ENCODE results near the gene BCL2L13. TPM values are rescaled to one million over a fixed set of nuclear protein-coding genes. Genes with fewer than 3 reads are reported as not detected.

BCL2L13 gene
- polyA plus RNA-seq, 1 donor from 2014 or later, result 20.8 TPM

DNA sequence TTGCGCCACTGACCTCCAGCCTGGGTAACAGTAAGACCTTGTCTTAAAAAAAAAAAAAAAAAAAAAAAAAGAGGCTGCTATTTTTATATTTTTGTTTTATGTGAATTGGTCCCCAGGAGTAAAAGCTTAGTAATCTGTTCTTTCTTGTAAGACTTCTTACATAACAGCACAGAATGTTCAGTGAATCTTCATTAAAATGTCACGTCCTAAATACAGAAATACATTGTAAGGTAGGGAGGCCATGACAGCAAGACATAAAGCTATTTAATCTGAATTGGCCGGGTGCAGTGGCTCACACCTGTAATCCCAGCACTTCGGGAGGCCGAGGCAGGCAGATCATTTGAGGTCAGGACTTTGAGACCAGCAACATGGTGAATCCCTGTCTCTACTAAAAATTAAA, 71.5 kb downstream of the BCL2L13 start:
- Histone ChIP-seq H3K79me2 (replicated peaks; ENCODE audit: insufficient read depth, low read length) (no peaks in the 10 kb centered on the region), H3K27me3 (ENCODE audit: insufficient read depth, low read depth, low read length) (no peaks in the 10 kb centered on the region), H3K9me3 (ENCODE audit: low read length) (no peaks in the 10 kb centered on the region), H3K9me2 (ENCODE audit: insufficient read depth, low read length) (no peaks in the 10 kb centered on the region), H2AFZ (ENCODE audit: low read depth, low read length) (no peak overlapping the region), H3K36me3 (ENCODE audit: insufficient read depth, low read length) (no peaks in the 10 kb centered on the region), H3K4me2 (ENCODE audit: low read length) (no peak overlapping the region), H3F3A (ENCODE audit: insufficient read depth, low read length, poor library complexity, severe bottlenecking) (no peaks in the 10 kb centered on the region), H3K27ac (ENCODE audit: low read length) (no peak overlapping the region), H3K9ac (ENCODE audit: low read length) (no peak overlapping the region), H4K20me1 (ENCODE audit: insufficient read depth) (no peaks in the 10 kb centered on the region), H3K4me3 (ENCODE audit: low read length) (no peak overlapping the region)
- TF ChIP-seq EZH2 (IDR thresholded peaks at IDR 0.05; ENCODE audit: borderline replicate concordance, insufficient read depth, low read length, poor library complexity, severe bottlenecking) (no peak), EP300 (conservative IDR thresholded peaks at IDR 0.05; ENCODE audit: poor library complexity, severe bottlenecking) (no peak), TAF1 (IDR thresholded peaks at IDR 0.05; ENCODE audit: low read depth) (no peak), POLR2AphosphoS5 (IDR thresholded peaks at IDR 0.05) (no peak), MXI1 (conservative IDR thresholded peaks at IDR 0.05; ENCODE audit: poor library complexity, severe bottlenecking) (no peak), SMC3 (conservative IDR thresholded peaks at IDR 0.05; ENCODE audit: poor library complexity) (no peak), RAD21 (conservative IDR thresholded peaks at IDR 0.05) (no peak)
- TF ChIP-seq, protein P1, sequence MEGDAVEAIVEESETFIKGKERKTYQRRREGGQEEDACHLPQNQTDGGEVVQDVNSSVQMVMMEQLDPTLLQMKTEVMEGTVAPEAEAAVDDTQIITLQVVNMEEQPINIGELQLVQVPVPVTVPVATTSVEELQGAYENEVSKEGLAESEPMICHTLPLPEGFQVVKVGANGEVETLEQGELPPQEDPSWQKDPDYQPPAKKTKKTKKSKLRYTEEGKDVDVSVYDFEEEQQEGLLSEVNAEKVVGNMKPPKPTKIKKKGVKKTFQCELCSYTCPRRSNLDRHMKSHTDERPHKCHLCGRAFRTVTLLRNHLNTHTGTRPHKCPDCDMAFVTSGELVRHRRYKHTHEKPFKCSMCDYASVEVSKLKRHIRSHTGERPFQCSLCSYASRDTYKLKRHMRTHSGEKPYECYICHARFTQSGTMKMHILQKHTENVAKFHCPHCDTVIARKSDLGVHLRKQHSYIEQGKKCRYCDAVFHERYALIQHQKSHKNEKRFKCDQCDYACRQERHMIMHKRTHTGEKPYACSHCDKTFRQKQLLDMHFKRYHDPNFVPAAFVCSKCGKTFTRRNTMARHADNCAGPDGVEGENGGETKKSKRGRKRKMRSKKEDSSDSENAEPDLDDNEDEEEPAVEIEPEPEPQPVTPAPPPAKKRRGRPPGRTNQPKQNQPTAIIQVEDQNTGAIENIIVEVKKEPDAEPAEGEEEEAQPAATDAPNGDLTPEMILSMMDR (IDR thresholded peaks at IDR 0.05; ENCODE audit: poor library complexity, severe bottlenecking), result no peak
- TF ChIP-seq, protein P2, sequence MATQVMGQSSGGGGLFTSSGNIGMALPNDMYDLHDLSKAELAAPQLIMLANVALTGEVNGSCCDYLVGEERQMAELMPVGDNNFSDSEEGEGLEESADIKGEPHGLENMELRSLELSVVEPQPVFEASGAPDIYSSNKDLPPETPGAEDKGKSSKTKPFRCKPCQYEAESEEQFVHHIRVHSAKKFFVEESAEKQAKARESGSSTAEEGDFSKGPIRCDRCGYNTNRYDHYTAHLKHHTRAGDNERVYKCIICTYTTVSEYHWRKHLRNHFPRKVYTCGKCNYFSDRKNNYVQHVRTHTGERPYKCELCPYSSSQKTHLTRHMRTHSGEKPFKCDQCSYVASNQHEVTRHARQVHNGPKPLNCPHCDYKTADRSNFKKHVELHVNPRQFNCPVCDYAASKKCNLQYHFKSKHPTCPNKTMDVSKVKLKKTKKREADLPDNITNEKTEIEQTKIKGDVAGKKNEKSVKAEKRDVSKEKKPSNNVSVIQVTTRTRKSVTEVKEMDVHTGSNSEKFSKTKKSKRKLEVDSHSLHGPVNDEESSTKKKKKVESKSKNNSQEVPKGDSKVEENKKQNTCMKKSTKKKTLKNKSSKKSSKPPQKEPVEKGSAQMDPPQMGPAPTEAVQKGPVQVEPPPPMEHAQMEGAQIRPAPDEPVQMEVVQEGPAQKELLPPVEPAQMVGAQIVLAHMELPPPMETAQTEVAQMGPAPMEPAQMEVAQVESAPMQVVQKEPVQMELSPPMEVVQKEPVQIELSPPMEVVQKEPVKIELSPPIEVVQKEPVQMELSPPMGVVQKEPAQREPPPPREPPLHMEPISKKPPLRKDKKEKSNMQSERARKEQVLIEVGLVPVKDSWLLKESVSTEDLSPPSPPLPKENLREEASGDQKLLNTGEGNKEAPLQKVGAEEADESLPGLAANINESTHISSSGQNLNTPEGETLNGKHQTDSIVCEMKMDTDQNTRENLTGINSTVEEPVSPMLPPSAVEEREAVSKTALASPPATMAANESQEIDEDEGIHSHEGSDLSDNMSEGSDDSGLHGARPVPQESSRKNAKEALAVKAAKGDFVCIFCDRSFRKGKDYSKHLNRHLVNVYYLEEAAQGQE (IDR thresholded peaks at IDR 0.05; ENCODE audit: borderline replicate concordance), result no peak

DNA sequence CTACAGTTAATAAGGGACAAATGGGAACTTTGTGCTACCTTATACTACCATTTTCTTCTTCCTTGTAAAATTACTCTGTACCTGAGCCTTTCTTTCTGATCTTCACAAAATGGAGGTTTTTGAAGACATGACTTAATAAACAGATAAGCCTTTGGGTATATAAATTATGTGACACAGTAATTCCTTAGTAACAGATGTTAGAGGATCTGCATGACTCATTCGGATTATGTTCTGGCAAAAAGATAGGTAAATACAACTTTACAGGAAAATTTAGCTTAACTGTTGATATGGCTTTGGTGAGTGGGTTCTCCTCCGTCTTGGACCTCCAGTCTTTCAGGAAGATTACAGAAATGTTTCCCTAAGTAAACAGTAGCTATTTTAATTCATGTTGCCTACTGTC, 73.9 kb downstream of the BCL2L13 start:
- Histone ChIP-seq H3K4me3 (ENCODE audit: low read length) (no peak overlapping the region), H3F3A (ENCODE audit: insufficient read depth, low read length, poor library complexity, severe bottlenecking) (no peaks in the 10 kb centered on the region), H3K9me3 (ENCODE audit: low read length) (no peaks in the 10 kb centered on the region), H4K20me1 (ENCODE audit: insufficient read depth) (no peaks in the 10 kb centered on the region), H3K4me2 (ENCODE audit: low read length) (no peak overlapping the region), H3K27me3 (ENCODE audit: insufficient read depth, low read depth, low read length) (no peaks in the 10 kb centered on the region), H3K79me2 (replicated peaks; ENCODE audit: insufficient read depth, low read length) (no peaks in the 10 kb centered on the region), H2AFZ (ENCODE audit: low read depth, low read length) (no peak overlapping the region), H3K27ac (ENCODE audit: low read length) (no peak overlapping the region), H3K36me3 (ENCODE audit: insufficient read depth, low read length) (no peaks in the 10 kb centered on the region), H3K9me2 (ENCODE audit: insufficient read depth, low read length) (no peaks in the 10 kb centered on the region), H3K9ac (ENCODE audit: low read length) (no peak overlapping the region)
- TF ChIP-seq RAD21 (conservative IDR thresholded peaks at IDR 0.05), result no peak
- TF ChIP-seq, protein P1 (IDR thresholded peaks at IDR 0.05; ENCODE audit: poor library complexity, severe bottlenecking), result no peak
- TF ChIP-seq TAF1 (IDR thresholded peaks at IDR 0.05; ENCODE audit: low read depth), result no peak

Measured in neural cell (in vitro differentiated cells).